GM12891 (cell line): Measurements from ENCODE around the gene P2RY4.

ENCODE experiments used
- PAX5 ChIP-seq: IDR thresholded peaks from 2 replicates; pipeline ENCODE4 v1.6.1; 2011; ENCODE audit warnings: low read length, moderate library complexity, mild to moderate bottlenecking; ENCODE audit not compliant: insufficient read depth, severe bottlenecking
- POLR2A ChIP-seq: IDR thresholded peaks from 2 replicates; pipeline ENCODE4 v1.6.1; 2011; ENCODE audit warnings: low read depth, low read length, control low read depth
- POLR2AphosphoS5 ChIP-seq: IDR thresholded peaks from 2 replicates; pipeline ENCODE4 v1.6.1; 2011; ENCODE audit warnings: low read depth, low read length, control low read depth
- POU2F2 ChIP-seq: IDR thresholded peaks from 2 replicates; pipeline ENCODE4 v1.6.1; 2011; ENCODE audit warnings: low read depth, mild to moderate bottlenecking, control low read depth, low read length, moderate library complexity
- SPI1 ChIP-seq: IDR thresholded peaks from 2 replicates; pipeline ENCODE4 v1.6.1; 2011; ENCODE audit warnings: low read depth, low read length, control low read depth
- TAF1 ChIP-seq: IDR thresholded peaks from 2 replicates; pipeline ENCODE4 v1.6.1; 2011; ENCODE audit warnings: low read depth, low read length, control low read depth

- TF ChIP-seq POLR2A (no peak), POLR2AphosphoS5 (no peak), POU2F2 (no peak), PAX5 (no peak), TAF1 (no peak), SPI1 (no peak)
Observed at GRCh38 chrX:70268034-70268433, 8.0 kb upstream of the P2RY4 start, which contains the start of gene ARR3.
